ENCODE results near the gene WNT11. TPM values are rescaled to one million over a fixed set of nuclear protein-coding genes. Genes with fewer than 3 reads are reported as not detected.

Gene WNT11
- polyA plus RNA-seq, 1 donor from 2014 or later = 2.3 TPM

Other genes with a start within 250 kb of the WNT11 start
- gene THAP12, start 174.6 kb upstream of the WNT11 start, polyA plus RNA-seq = 107 and 110 TPM in 2 replicates
- gene GVQW3, start 174.8 kb upstream of the WNT11 start, polyA plus RNA-seq = 17.2 and 24.0 TPM in 2 replicates
- gene EMSY, start 238.5 kb upstream of the WNT11 start, polyA plus RNA-seq = 24.9 and 25.0 TPM in 2 replicates